K562 (cell line): ENCODE measurements around the gene ITM2B. TPM values are rescaled to one million over a fixed set of nuclear protein-coding genes. Genes with fewer than 3 reads are reported as not detected.

Source experiments
- ATAC-seq: fragments of 200-7000 bp; cut with Tn5 transposase; 3 replicates; pipeline ENCODE4 v1.9.1; 2020; ENCODE audit warnings: moderate library complexity
- BruUV-seq: library from RNA; stranded (reverse); fragments of 400-500 nt; replicated peaks from 2 replicates; lab custom pipeline; 2021; lab: Mats Ljungman, UMichigan
- CTCF ChIA-PET: fragments of 300-600 bp; formaldehyde crosslinking; extraction: SDS; loops from one replicate; lab custom pipeline; 2021; ENCODE audit warnings: low intra/inter-chr PET ratio; lab: Yijun Ruan, JAX
- POLR2A ChIA-PET: fragments of 300-600, 350-650 bp; sonication (Branson Sonifier 250); formaldehyde crosslinking; extraction: SDS; loops from one replicate; lab custom pipeline; 2021; ENCODE audit warnings: antibody characterized with exemption, inconsistent platforms; lab: Yijun Ruan, JAX
- DNase-seq, 4 experiments: peaks; one replicate each; pipeline versions ENCODE4 v3.0.0 to v3.0.0-alpha.2; 2011 to 2018; ENCODE audit warnings: low spot score in 3 of 4, mixed read lengths in 3 of 4; ENCODE audit errors: extremely low read depth in 1 of 4
- FAIRE-seq: peaks from 2 replicates; lab custom pipeline; 2011; peaks lifted over from hg19 to GRCh38; lab: Jason Lieb, UNC
- H2AFZ ChIP-seq: 2 replicates; pipeline ENCODE4 v1.6.0; 2011; ENCODE audit warnings: low read depth, low read length, control low read depth, inconsistent platforms
- H3K27ac ChIP-seq: fragments of 200-600 bp; 3 replicates; pipeline ENCODE4 v1.8.0; 2011; ENCODE audit warnings: low read depth, mild to moderate bottlenecking, control low read depth, inconsistent platforms, low read length, moderate library complexity, mixed read lengths; ENCODE audit errors: extremely low read depth
- H3K27me3 ChIP-seq, 2 experiments: fragments of 300-600 bp in 1 of 2; 2 replicates in 1 of 2; 3 replicates in 1 of 2; pipeline versions ENCODE4 v1.6.0 to v1.8.0; 2011; ENCODE audit warnings: inconsistent platforms in 2 of 2, low read length in 2 of 2, mild to moderate bottlenecking in 1 of 2, mixed read lengths in 1 of 2, moderate library complexity in 1 of 2; ENCODE audit not compliant: control insufficient read depth in 2 of 2, insufficient read depth in 2 of 2
- H3K36me3 ChIP-seq: fragments of 300-600 bp; 3 replicates; pipeline ENCODE4 v1.8.0; 2011; ENCODE audit warnings: mild to moderate bottlenecking, low read length, inconsistent platforms; ENCODE audit not compliant: control insufficient read depth, insufficient read depth
- H3K4me1 ChIP-seq, 2 experiments: fragments of 200-600 bp in 1 of 2; replicated peaks in 1 of 2; 2 replicates in 1 of 2; 3 replicates in 1 of 2; pipeline versions ENCODE4 v1.5.1 to v1.8.0; 2011; ENCODE audit warnings: inconsistent platforms in 2 of 2, low read length in 2 of 2, mild to moderate bottlenecking in 1 of 2, mixed read lengths in 1 of 2, moderate library complexity in 1 of 2; ENCODE audit not compliant: control insufficient read depth in 2 of 2, insufficient read depth in 2 of 2
- H3K4me2 ChIP-seq: 2 replicates; pipeline ENCODE4 v1.6.1; 2011; ENCODE audit warnings: low read length, control low read depth, inconsistent platforms, mixed read lengths; ENCODE audit not compliant: insufficient read depth
- H3K4me3 ChIP-seq: fragments of 200-600 bp; sonication (generic), shearing (Covaris generic); 2 replicates; pipeline ENCODE4 v1.5.1; 2016; ENCODE audit warnings: control low read depth, inconsistent platforms
- H3K79me2 ChIP-seq: fragments of 200-600 bp; 3 replicates; pipeline ENCODE4 v1.8.0; 2011; ENCODE audit warnings: low read length, inconsistent platforms; ENCODE audit not compliant: control insufficient read depth, insufficient read depth
- H3K9ac ChIP-seq, 2 experiments: 2 replicates each; pipeline versions ENCODE4 v1.6.0 to v1.6.1; 2011; ENCODE audit warnings: low read depth in 2 of 2, low read length in 2 of 2, control low read depth in 1 of 2, inconsistent platforms in 1 of 2, mild to moderate bottlenecking in 1 of 2, mixed read lengths in 1 of 2; ENCODE audit not compliant: insufficient read depth in 1 of 2
- H3K9me1 ChIP-seq: one replicate; pipeline ENCODE4 v1.6.0; 2011; ENCODE audit warnings: inconsistent platforms, mild to moderate bottlenecking, low read length, moderate library complexity; ENCODE audit not compliant: control insufficient read depth, insufficient read depth
- H3K9me3 ChIP-seq: replicated peaks from 2 replicates; pipeline ENCODE4 v1.5.1; 2011; ENCODE audit warnings: low read depth, low read length, inconsistent platforms; ENCODE audit not compliant: control insufficient read depth, insufficient read depth
- H4K20me1 ChIP-seq: replicated peaks from 2 replicates; pipeline ENCODE4 v1.6.1; 2011; ENCODE audit warnings: low read length, inconsistent platforms, mixed read lengths; ENCODE audit not compliant: control insufficient read depth, insufficient read depth
- CHD4 ChIP-seq: fragments of 200-600 bp; sonication (generic); IDR thresholded peaks from 3 replicates; pipeline ENCODE4 v1.6.1; 2012; ENCODE audit warnings: low read depth, mild to moderate bottlenecking, mixed read lengths, low read length, inconsistent platforms; ENCODE audit not compliant: insufficient read depth, insufficient replicate concordance, poor library complexity, severe bottlenecking
- CTCF ChIP-seq, 3 experiments: IDR thresholded peaks in 2 of 3; conservative IDR thresholded peaks in 1 of 3; 2 replicates each; pipeline ENCODE4 v1.5.1; 2011 to 2012; ENCODE audit warnings: low read length in 3 of 3, mild to moderate bottlenecking in 3 of 3, control low read depth in 2 of 3, improper control_type of control experiment in 1 of 3, inconsistent platforms in 1 of 3, low read depth in 1 of 3, mixed read lengths in 1 of 3, moderate library complexity in 1 of 3; ENCODE audit not compliant: insufficient read depth in 2 of 3
- GABPA ChIP-seq: fragments of 200-800 bp; sonication (Bioruptor generic); conservative IDR thresholded peaks from 2 replicates; pipeline ENCODE4 v1.6.1; 2016; ENCODE audit warnings: low read depth, missing genetic modification characterization, missing compliant biosample characterization
- GTF2F1 ChIP-seq: IDR thresholded peaks from 2 replicates; pipeline ENCODE4 v1.6.1; 2011; ENCODE audit warnings: low read depth, low read length, improper control_type of control experiment
- HMGN3 ChIP-seq: IDR thresholded peaks from 2 replicates; pipeline ENCODE4 v1.6.1; 2011; ENCODE audit warnings: borderline replicate concordance, low read depth, mild to moderate bottlenecking, mixed read lengths, low read length; ENCODE audit not compliant: insufficient read length; ENCODE audit errors: extremely low read depth
- MCM7 ChIP-seq, 2 experiments: fragments of 450-650 bp; IDR thresholded peaks; 2 replicates each; pipeline ENCODE4 v1.6.1; 2016 to 2018
- SRSF3 ChIP-seq: fragments of 200-400 bp; formaldehyde crosslinking; IDR thresholded peaks from 2 replicates; pipeline ENCODE4 v1.6.1; 2016; ENCODE audit warnings: mild to moderate bottlenecking, low read length, moderate library complexity; ENCODE audit not compliant: insufficient read depth
- TEAD2 ChIP-seq: fragments of 450-650 bp; IDR thresholded peaks from 2 replicates; pipeline ENCODE4 v1.6.1; 2016; ENCODE audit warnings: missing genetic modification characterization, control low read depth, missing compliant biosample characterization
- ZNF174 ChIP-seq: fragments of 250-450 bp; sonication (Bioruptor Pico); IDR thresholded peaks from 2 replicates; pipeline ENCODE4 v1.4.0; 2020; ENCODE audit warnings: mild to moderate bottlenecking
- ZNF384 ChIP-seq: IDR thresholded peaks from 2 replicates; pipeline ENCODE4 v1.6.1; 2012; ENCODE audit warnings: low read depth, low read length, improper control_type of control experiment
- ZNF561 ChIP-seq: fragments of 450-650 bp; formaldehyde crosslinking; conservative IDR thresholded peaks from 2 replicates; pipeline ENCODE4 v1.4.0; 2020; ENCODE audit warnings: mild to moderate bottlenecking, moderate library complexity
- ZNF695 ChIP-seq: fragments of 450-650 bp; formaldehyde crosslinking; IDR thresholded peaks from 2 replicates; pipeline ENCODE4 v1.4.0; 2020; ENCODE audit warnings: mild to moderate bottlenecking, moderate library complexity
- WGBS: fragments of 100-300 bp; shearing (Covaris generic); methylation state at CpG from one replicate; pipeline ENCODE4 v1.1.6; 2016; ENCODE audit warnings: low coverage, mixed read lengths; ENCODE audit not compliant: insufficient coverage; ENCODE audit errors: missing lambda C conversion rate; 5-methylcytosine and 5-hydroxymethylcytosine counted together
- in situ Hi-C: fragments of 300-500 bp; cut with MboI; formaldehyde crosslinking; loops from 4 replicates; pipeline ENCODE4 v1.15.0; 2018; ENCODE audit warnings: inconsistent platforms, mixed read lengths
- intact Hi-C: fragments of 100-400 bp; cut with micrococcal nuclease; formaldehyde crosslinking; loops from 2 replicates; pipeline ENCODE4 v1.14.2; 2022
- polyA plus RNA-seq, 8 experiments: library from polyadenylated mRNA; depleted of rRNA in 4 of 8; stranded (reverse) in 5 of 8; unstranded in 3 of 8; fragments of >200 nt; fragmentation: Nextera tagmentation in 2 of 8; fragmentation: Illumina TruSeq in 1 of 8; extraction: Ambion mirVana in 2 of 8; extraction: Trizol in 1 of 8; gene quantifications; 2 replicates each; pipeline versions ENCODE4 v1.2.1 to v1.2.3, GENCODE V29; 2011 to 2014; ENCODE audit warnings: inconsistent platforms in 1 of 8, missing spikeins in 1 of 8
- total RNA-seq, 7 experiments: library from RNA; depleted of rRNA in 6 of 7; stranded (reverse); fragments of >200 nt in 6 of 7; fragmentation: Illumina TruSeq in 2 of 7; extraction: Trizol in 2 of 7; gene quantifications; 2 replicates each; pipeline versions ENCODE4 v1.2.1 to v1.2.3, GENCODE V29; 2011 to 2021; ENCODE audit warnings: low replicate concordance in 1 of 7

The ITM2B gene
- total and polyA plus RNA-seq, 9 of the 15 experiments (the other 6 are each of a cell fraction or from before 2014, with no cell fraction given): 22.0 to 83.8 (median 45.0) TPM

DNA sequence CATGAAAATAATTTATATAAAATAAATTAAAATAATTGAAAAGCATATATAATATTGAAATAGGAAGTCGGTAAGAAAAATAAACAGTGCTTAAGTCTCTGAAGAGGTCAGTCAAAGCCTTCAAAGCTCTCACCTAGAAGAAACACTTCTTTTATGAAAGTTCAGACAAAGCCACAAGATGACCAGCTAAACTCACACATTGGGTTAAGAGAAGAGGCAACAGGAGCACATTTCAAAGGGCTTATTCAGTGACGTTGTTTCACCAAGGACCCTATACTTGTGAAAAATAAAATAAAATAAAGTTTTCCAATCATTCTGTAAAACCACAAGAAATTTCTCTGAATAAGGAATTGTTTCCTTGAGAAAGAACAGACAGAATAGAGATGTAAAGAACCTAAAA is 2.5 kb upstream of the ITM2B start (continued):
- TF ChIP-seq TEAD2 (tag) (no peak), HMGN3 (no peak), GTF2F1 (no peak)

GRCh38 chr13:48231080-48231479 is 1.9 kb upstream of the ITM2B start:
- CTCF ChIA-PET: no interaction called here
- POLR2A ChIA-PET: interaction anchor here (0.6 kb wide), 1 partner anchor 111 kb away, joined by 3 read pairs; no protein-coding TSS in a partner anchor
- Histone ChIP-seq H2AFZ (peak overlapping the region; percentile 85), H3K27ac (no peak overlapping the region), H3K9me3 (no peaks in the 10 kb centered on the region), H3K36me3 (no peaks in the 10 kb centered on the region), H3K4me2 (no peak overlapping the region), H3K27me3 (no peaks in the 10 kb centered on the region)
- FAIRE-seq: no peak
- no peak for DNase-seq
- intact Hi-C loops: no loop called here
- no peak for TF ChIP-seq ZNF561
- no peak for TF ChIP-seq ZNF174 (CRISPR knock-in tag)
- no peak for TF ChIP-seq SRSF3
- no peak for TF ChIP-seq GABPA (tag)
- TF ChIP-seq CHD4: no peak
- TF ChIP-seq ZNF695 (CRISPR knock-in tag): no peak
- no peak for TF ChIP-seq CTCF (IDR thresholded peaks at IDR 0.05 in 2 of 3, conservative IDR thresholded peaks at IDR 0.05 in 1 of 3; ENCODE audit: insufficient read depth in 2 of 3, low read depth in 1 of 3, low read length in 3 of 3)
- TF ChIP-seq ZNF384: no peak
- no peak for TF ChIP-seq MCM7 (IDR thresholded peaks at IDR 0.05)
- TF ChIP-seq, all 486 proteins: peak for 0
- Histone ChIP-seq H3K79me2 (peaks cover 26% of the 10 kb centered on the region), H4K20me1 (no peaks in the 10 kb centered on the region), H3K9me1 (no peaks in the 10 kb centered on the region), H3K4me3 (no peak overlapping the region), H3K4me1 (peaks cover 0 to 19% of the 10 kb centered on the region in 2 experiments; a peak in 4 of 5 replicates), H3K9ac (no peak overlapping the region)
- BruUV-seq: no TSS peak
- in situ Hi-C loops: no loop called here
- WGBS: 10% methylated on average over 4 of the region's 4 CpGs
- ATAC-seq: no peak
